ENCODE measurements around the gene SPATC1L.

- TF ChIP-seq POLR2A (IDR thresholded peaks at IDR 0.05; ENCODE audit: extremely low read depth, insufficient read length) (no peak), MYC (IDR thresholded peaks at IDR 0.05; ENCODE audit: low read depth, low read length) (no peak)
- TF ChIP-seq, protein P1, sequence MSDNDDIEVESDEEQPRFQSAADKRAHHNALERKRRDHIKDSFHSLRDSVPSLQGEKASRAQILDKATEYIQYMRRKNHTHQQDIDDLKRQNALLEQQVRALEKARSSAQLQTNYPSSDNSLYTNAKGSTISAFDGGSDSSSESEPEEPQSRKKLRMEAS (IDR thresholded peaks at IDR 0.05; ENCODE audit: low read depth, low read length): no peak
- TF ChIP-seq, protein P2, sequence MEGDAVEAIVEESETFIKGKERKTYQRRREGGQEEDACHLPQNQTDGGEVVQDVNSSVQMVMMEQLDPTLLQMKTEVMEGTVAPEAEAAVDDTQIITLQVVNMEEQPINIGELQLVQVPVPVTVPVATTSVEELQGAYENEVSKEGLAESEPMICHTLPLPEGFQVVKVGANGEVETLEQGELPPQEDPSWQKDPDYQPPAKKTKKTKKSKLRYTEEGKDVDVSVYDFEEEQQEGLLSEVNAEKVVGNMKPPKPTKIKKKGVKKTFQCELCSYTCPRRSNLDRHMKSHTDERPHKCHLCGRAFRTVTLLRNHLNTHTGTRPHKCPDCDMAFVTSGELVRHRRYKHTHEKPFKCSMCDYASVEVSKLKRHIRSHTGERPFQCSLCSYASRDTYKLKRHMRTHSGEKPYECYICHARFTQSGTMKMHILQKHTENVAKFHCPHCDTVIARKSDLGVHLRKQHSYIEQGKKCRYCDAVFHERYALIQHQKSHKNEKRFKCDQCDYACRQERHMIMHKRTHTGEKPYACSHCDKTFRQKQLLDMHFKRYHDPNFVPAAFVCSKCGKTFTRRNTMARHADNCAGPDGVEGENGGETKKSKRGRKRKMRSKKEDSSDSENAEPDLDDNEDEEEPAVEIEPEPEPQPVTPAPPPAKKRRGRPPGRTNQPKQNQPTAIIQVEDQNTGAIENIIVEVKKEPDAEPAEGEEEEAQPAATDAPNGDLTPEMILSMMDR (IDR thresholded peaks at IDR 0.05; ENCODE audit: low read depth, low read length): no peak
Observed at GRCh38 chr21:46112725-46113215, 71.5 kb downstream of the SPATC1L start.

All from NB4 (cell line).